Measurements from ENCODE around the gene PTPRG. TPM values are rescaled to one million over a fixed set of nuclear protein-coding genes. Genes with fewer than 3 reads are reported as not detected.

PTPRG gene
- total and polyA plus RNA-seq, 2 donors (not counting 3 experiments of a cell fraction or from before 2014, with no cell fraction given) = 8.9 to 39.1 TPM

- Histone ChIP-seq H3K27me3 (ENCODE audit: control insufficient read depth in 2 of 2, insufficient read depth in 2 of 2, low read length in 2 of 2) (no peaks in the 10 kb centered on the region), H3K9me1 (replicated peaks; ENCODE audit: control insufficient read depth, extremely low read depth, insufficient read depth, low read length) (no peaks in the 10 kb centered on the region), H4K20me1 (replicated peaks; ENCODE audit: control insufficient read depth, extremely low read depth, insufficient read depth, low read length) (no peaks in the 10 kb centered on the region), H3K79me2 (ENCODE audit: control insufficient read depth, insufficient read depth, low read length) (no peaks in the 10 kb centered on the region), H3K27ac (ENCODE audit: insufficient read depth, low read depth, low read length) (no peak overlapping the region), H2AFZ (ENCODE audit: low read depth, low read length) (no peak overlapping the region), H3K4me1 (ENCODE audit: control insufficient read depth, extremely low read depth, insufficient read depth, low read length) (no peaks in the 10 kb centered on the region), H3K4me3 (replicated peaks in 1 of 3; ENCODE audit: insufficient read depth in 1 of 3, low read depth in 1 of 3, low read length in 3 of 3) (no peak overlapping the region), H3K9ac (replicated peaks; ENCODE audit: extremely low read depth, insufficient read depth, low read length) (no peak overlapping the region), H3K4me2 (ENCODE audit: insufficient read depth, low read length) (no peak overlapping the region), H3K9me3 (replicated peaks; ENCODE audit: control insufficient read depth, insufficient read depth, low read length) (no peaks in the 10 kb centered on the region), H3K36me3 (ENCODE audit: control insufficient read depth in 2 of 2, extremely low read depth in 1 of 2, insufficient read depth in 2 of 2, low read length in 2 of 2) (no peaks in the 10 kb centered on the region)
- no peak for DNase-seq (ENCODE audit: low read depth, low spot score)
- dilution Hi-C loops (cut with MboI; ENCODE audit: extremely low pct_ligation_motif_present, low sequenced_read_pairs) (no loop called here), intact Hi-C loops (cut with micrococcal nuclease) (no loop called here)
- BruUV-seq (replicated peaks) = no TSS peak
- CTCF ChIA-PET = interaction anchor here (0.9 to 1.5 kb wide), 2 partner anchors 10 to 49 kb away, joined by 3 read pairs; no protein-coding TSS in a partner anchor
- TF ChIP-seq FOS (IDR thresholded peaks at IDR 0.05; ENCODE audit: borderline replicate concordance, insufficient read depth, low read length) = no peak
- TF ChIP-seq, protein P1, sequence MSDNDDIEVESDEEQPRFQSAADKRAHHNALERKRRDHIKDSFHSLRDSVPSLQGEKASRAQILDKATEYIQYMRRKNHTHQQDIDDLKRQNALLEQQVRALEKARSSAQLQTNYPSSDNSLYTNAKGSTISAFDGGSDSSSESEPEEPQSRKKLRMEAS (IDR thresholded peaks at IDR 0.05; ENCODE audit: insufficient read depth, insufficient read length) = no peak
- TF ChIP-seq EZH2 (IDR thresholded peaks at IDR 0.05; ENCODE audit: borderline replicate concordance, low read depth, low read length, severe bottlenecking) = no peak
- TF ChIP-seq JUN (IDR thresholded peaks at IDR 0.05; ENCODE audit: borderline replicate concordance, insufficient read depth, insufficient read length, low read depth) = no peak
- TF ChIP-seq MYC (IDR thresholded peaks at IDR 0.05; ENCODE audit: low read depth, low read length) = no peak
- no peak for TF ChIP-seq CTCF (IDR thresholded peaks at IDR 0.05; ENCODE audit: extremely low read depth in 1 of 2, insufficient read depth in 1 of 2, low read depth in 1 of 2, low read length in 2 of 2)
- TF ChIP-seq GATA2 (IDR thresholded peaks at IDR 0.05; ENCODE audit: insufficient read depth, insufficient read length, low read depth, low read length) = no peak
- no peak for TF ChIP-seq POLR2AphosphoS5 (IDR thresholded peaks at IDR 0.05; ENCODE audit: insufficient read depth, low read depth, low read length)
- no peak for TF ChIP-seq POLR2A (IDR thresholded peaks at IDR 0.05; ENCODE audit: low read depth, low read length)
- FAIRE-seq = no peak
- POLR2A ChIA-PET = no interaction called here
These were observed 219.3 kb downstream of the PTPRG start for GRCh38 chr3:61780455-61781228.
